GM18907 (cell line): ENCODE data around the gene SLIT1.
"Not testable (repeated sequence)": the region's sequence is repeated elsewhere in the genome, so short reads cannot be mapped to it uniquely, and the experiment has no call there.

ENCODE experiments used
- ATAC-seq: cut with Tn5 transposase; IDR thresholded peaks from one replicate; pipeline ENCODE4 v1.9.1; 2021; ENCODE audit warnings: mild to moderate bottlenecking, moderate library complexity; ENCODE audit not compliant: unreplicated experiment

SLIT1 gene

GRCh38 chr10:97089209-97089870, 96.4 kb downstream of the SLIT1 start:
- no peak for ATAC-seq

GRCh38 chr10:97087296-97087695, 98.5 kb downstream of the SLIT1 start:
- ATAC-seq: no peak

DNA sequence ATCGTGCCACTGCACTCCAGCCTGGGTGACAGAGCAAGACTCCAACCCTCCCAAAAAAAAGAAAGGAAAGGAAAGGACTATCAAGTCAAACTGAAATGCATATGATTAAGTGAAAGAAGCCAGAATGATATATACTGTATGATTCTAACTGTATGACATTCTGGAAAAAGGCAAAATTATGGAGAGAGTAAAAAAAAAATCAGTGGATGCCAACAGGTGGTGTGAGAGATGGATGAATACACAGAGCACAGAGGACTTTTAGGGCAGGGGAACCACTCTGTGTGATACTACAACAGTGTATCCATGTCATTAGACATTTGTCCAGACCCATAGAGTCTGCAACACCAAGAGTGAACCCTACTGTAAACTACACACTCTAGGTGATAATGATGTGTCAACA, 99.2 kb downstream of the SLIT1 start:
- ATAC-seq: no peak

DNA sequence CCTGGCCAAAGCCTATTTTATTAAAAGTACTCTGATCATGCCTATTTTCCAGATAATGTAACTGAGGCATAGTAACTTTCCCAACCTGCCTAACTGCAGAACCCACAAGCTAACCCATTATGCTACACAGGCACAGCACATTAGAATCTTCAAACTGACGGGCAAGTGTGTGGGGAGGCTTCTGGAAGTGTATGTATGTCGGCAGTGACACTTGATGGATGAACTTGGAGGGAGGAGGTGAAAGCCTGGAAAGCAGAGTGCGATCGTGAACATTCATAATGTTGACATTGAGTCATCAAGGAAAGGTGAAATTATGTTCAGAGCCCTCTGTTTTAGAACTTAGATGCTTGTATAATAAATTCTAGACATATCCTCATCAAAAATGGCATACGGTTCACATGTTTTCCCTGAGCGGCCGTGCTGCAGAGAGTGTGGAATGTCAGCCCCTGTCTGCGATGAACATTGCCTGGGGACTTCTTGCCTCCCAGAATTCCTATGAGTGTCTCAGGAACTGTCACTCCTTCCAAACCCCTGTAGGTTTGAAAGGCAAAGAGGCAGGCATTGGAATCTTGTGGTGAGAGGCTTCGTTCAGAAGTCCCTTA, 102.4 kb downstream of the SLIT1 start:
- no peak for ATAC-seq

- ATAC-seq: not testable (repeated sequence)
Observed at GRCh38 chr10:97082575-97082974, 103.2 kb downstream of the SLIT1 start.

DNA sequence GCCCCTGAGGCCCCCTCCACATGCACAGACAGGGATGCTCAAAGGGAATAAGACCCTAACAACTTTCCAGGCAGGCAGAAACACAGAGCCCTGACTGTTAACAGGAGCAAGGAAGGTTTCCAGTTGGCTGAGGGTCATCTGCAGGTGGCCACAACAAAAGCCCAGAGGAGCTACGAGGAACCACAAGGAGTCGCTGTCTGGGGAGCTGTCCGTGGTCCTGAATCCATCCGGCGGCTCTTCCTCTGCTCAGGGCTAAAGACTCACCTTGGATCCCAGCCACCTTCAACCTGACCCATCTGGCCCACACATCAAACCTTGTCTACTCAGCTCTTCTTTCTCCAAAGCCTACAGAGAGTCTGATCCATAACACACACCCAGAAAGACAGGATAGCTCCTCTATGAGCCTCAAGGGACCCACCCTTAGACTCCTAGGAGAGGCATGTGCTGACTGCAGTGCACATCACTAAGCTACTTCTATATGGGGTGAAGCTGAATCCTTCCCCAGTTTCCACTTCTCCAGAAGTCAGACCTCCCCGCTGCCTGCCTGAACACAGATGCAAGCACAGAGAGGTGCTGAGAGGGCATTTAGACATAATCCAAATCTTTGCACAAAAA, 104.0 kb downstream of the SLIT1 start:
- no peak for ATAC-seq

GRCh38 chr10:97080051-97080776, 105.5 kb downstream of the SLIT1 start:
- ATAC-seq: no peak

- no peak for ATAC-seq
Observed at GRCh38 chr10:97079448-97079847, 106.3 kb downstream of the SLIT1 start.

DNA sequence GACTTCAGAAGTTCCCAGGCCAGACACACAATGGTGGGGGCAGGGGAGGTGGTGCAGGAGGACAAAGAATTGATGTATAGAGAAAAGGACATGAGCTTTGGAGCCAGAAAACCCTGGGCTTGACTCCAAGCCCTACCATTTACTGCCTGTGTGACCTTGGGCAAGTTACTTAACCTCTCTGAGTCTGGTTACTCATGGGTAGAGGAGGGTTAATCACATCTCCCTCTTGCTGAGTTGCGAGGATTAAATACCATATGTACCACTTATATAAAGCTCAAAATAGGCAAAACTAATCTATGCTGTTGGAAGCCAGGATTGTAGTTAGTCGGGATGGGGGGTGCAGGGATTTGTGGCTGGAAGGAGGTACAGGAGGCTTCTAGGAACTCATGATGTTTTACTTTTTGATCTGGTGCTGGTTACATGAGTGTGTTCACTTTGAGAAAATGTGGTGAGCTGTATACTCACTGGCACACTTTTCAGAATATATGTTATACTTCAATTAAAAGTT, 106.8 kb downstream of the SLIT1 start:
- ATAC-seq: no peak

GRCh38 chr10:97078261-97078937, 107.4 kb downstream of the SLIT1 start:
- no peak for ATAC-seq

GRCh38 chr10:97076781-97077180, 109.0 kb downstream of the SLIT1 start:
- ATAC-seq: no peak

DNA sequence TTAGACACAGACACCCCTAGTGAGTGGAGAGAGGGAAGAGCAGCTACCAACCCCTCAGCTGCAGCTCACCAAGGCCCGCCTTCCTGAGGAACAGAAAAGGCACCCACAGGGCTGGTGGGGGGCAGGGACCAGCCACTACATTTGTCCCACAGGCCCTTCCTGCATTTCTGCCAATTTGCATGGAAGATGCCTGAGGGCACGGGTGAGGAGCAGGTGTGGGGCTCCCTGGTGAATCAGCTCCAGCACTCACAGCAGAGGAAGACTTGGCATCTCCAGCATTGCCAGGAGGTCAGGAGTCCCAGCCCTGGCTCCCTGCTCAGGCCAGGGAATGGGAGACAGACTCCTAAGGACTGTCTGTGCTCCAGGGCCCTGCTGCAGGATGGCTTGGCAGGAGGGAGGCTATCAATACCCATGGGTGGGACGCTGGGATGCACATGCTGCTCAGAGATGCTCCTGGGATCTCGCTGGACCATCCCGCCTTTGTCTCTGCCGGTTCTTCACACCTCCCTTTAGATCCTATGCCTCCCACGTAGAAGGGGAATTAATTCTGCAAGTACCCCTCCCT, 109.7 kb downstream of the SLIT1 start:
- no peak for ATAC-seq

- no peak for ATAC-seq
Observed at GRCh38 chr10:97075421-97075820, 110.3 kb downstream of the SLIT1 start.

- no peak for ATAC-seq
Observed at GRCh38 chr10:97074256-97075145, 111.3 kb downstream of the SLIT1 start.

GRCh38 chr10:97072851-97073665, 112.7 kb downstream of the SLIT1 start:
- peak; percentile 51 for ATAC-seq

DNA sequence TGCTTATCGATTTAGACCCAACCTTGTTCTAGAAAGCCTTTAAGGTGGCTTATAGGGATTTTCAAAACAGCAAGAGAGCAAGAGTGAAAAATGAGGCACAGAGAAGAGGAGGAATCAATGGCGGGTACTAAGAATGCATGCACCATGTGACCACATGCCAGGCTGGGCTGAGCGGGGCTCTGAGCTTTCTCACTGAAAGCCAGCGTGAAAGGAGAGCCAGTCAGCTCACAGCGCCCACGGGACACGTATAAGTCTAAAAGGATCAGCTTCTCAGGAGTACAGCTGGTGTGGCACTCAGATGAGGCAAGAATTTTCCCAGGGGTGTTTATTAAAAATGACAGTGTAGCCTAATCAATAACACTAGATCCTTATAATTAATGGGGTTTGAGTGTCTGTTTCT, 114.3 kb downstream of the SLIT1 start:
- no peak for ATAC-seq

GRCh38 chr10:97069576-97070362, 116.0 kb downstream of the SLIT1 start:
- ATAC-seq: no peak

- no peak for ATAC-seq
Observed at GRCh38 chr10:97069026-97069425, 116.7 kb downstream of the SLIT1 start.
